Type B pancreatic cell (in vitro differentiated cells): ENCODE data around the gene SYT17. TPM values are rescaled to one million over a fixed set of nuclear protein-coding genes. Genes with fewer than 3 reads are reported as not detected.

Experiments used
- DNase-seq: peaks from one replicate; pipeline ENCODE4 v3.0.0; 2021; ENCODE audit warnings: mixed read lengths; ENCODE audit not compliant: unreplicated experiment; ENCODE audit errors: extremely low spot score
- H3K27ac Mint-ChIP-seq: 2 replicates; pipeline ENCODE4 v1.8.0; 2021; ENCODE audit warnings: mild to moderate bottlenecking, mixed read lengths
- H3K27me3 Mint-ChIP-seq: 2 replicates; pipeline ENCODE4 v1.8.0; 2021; ENCODE audit warnings: mixed read lengths
- H3K36me3 Mint-ChIP-seq: 2 replicates; pipeline ENCODE4 v1.8.0; 2021; ENCODE audit warnings: mixed read lengths
- H3K4me1 Mint-ChIP-seq: one replicate; pipeline ENCODE4 v1.8.0; 2021; ENCODE audit warnings: mixed read lengths; ENCODE audit not compliant: unreplicated experiment
- H3K4me3 Mint-ChIP-seq: 2 replicates; pipeline ENCODE4 v1.8.0; 2021; ENCODE audit warnings: mild to moderate bottlenecking, mixed read lengths
- H3K9me3 Mint-ChIP-seq: 2 replicates; pipeline ENCODE4 v1.8.0; 2021; ENCODE audit warnings: mixed read lengths
- CTCF ChIP-seq: fragments of 200-600 bp; sonication (generic); conservative IDR thresholded peaks from 2 replicates; pipeline ENCODE4 v1.5.0; 2021; ENCODE audit warnings: antibody characterized with exemption, mild to moderate bottlenecking
- total RNA-seq: library from RNA; stranded (reverse); gene quantifications from 2 replicates; pipeline ENCODE4 v1.2.1, GENCODE V29; 2021; ENCODE audit warnings: low replicate concordance

Gene SYT17
- total RNA-seq, 1 donor from 2014 or later: 10.7 TPM

- Mint-ChIP-seq H3K27ac (no peak overlapping the region), H3K9me3 (no peaks in the 10 kb centered on the region)
- TF ChIP-seq CTCF: no peak
Measured at GRCh38 chr16:19314718-19315425, 146.8 kb downstream of the SYT17 start.

DNA sequence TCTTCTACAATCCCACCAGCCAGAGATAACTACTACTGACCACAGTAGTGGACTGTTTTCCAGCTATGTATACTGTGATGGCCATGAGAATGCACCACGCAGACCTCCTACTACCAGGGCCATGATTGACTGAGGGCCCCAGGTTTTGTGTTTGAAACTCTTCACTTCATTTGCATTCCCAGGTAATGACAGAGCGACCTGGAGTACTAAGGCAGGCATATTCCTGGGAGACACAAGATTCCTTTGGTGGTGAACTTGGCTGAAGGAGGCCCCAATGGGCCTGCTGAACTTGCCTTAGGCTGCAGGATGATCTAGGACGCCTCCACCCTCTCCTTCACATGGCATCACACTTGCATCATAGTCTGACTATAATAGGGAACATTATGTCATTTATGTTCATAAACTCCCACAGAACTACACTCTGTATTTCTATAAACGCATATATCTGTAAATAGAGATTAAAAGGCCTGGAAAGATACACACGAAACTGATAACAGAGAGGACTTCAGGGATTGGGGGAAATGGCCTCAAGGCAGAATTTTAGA lies 147.9 kb downstream of the SYT17 start:
- no peak for DNase-seq
- Mint-ChIP-seq H3K27me3 (peaks cover 3% of the 10 kb centered on the region), H3K27ac (no peak overlapping the region), H3K4me1 (no peaks in the 10 kb centered on the region), H3K9me3 (no peaks in the 10 kb centered on the region), H3K36me3 (no peaks in the 10 kb centered on the region), H3K4me3 (no peak overlapping the region)
- TF ChIP-seq CTCF: no peak

More at GRCh38 chr16:19314718-19315425, 146.8 kb downstream of the SYT17 start:
- H3K4me3 Mint-ChIP-seq: no peak overlapping the region
- H3K27me3 Mint-ChIP-seq: peaks cover 3% of the 10 kb centered on the region
- no peak for DNase-seq
- no peaks in the 10 kb centered on the region for H3K4me1 Mint-ChIP-seq
- no peaks in the 10 kb centered on the region for H3K36me3 Mint-ChIP-seq

- TF ChIP-seq CTCF: no peak
- H3K27ac Mint-ChIP-seq: no peak overlapping the region
Measured at GRCh38 chr16:19316846-19317245, 148.8 kb downstream of the SYT17 start.

More at GRCh38 chr16:19316846-19317245, 148.8 kb downstream of the SYT17 start:
- H3K27me3 Mint-ChIP-seq: peaks cover 3% of the 10 kb centered on the region
- no peaks in the 10 kb centered on the region for H3K9me3 Mint-ChIP-seq
- no peaks in the 10 kb centered on the region for H3K36me3 Mint-ChIP-seq
- no peak overlapping the region for H3K4me3 Mint-ChIP-seq
- no peaks in the 10 kb centered on the region for H3K4me1 Mint-ChIP-seq
- DNase-seq: no peak

Other genes starting within 250 kb of the SYT17 start
- gene SMG1, start 241.8 kb upstream of the SYT17 start, total RNA-seq: 77.0 and 80.5 TPM in 2 replicates
- 1.4 and 2.6 TPM in 2 replicates for gene TMC7, start 184.3 kb upstream of the SYT17 start, total RNA-seq
- gene COQ7, start 100.6 kb upstream of the SYT17 start, total RNA-seq: 18.2 and 21.7 TPM in 2 replicates
- gene ITPRIPL2, start 54.3 kb upstream of the SYT17 start, total RNA-seq: 29.5 and 39.2 TPM in 2 replicates
- not detected in 2 replicates for gene CLEC19A, start 117.5 kb downstream of the SYT17 start, total RNA-seq
- 9.1 and 22.1 TPM in 2 replicates for gene TMC5, start 249.6 kb downstream of the SYT17 start, total RNA-seq